ENCODE measurements around the gene SLC7A8.

SLC7A8 gene

DNA sequence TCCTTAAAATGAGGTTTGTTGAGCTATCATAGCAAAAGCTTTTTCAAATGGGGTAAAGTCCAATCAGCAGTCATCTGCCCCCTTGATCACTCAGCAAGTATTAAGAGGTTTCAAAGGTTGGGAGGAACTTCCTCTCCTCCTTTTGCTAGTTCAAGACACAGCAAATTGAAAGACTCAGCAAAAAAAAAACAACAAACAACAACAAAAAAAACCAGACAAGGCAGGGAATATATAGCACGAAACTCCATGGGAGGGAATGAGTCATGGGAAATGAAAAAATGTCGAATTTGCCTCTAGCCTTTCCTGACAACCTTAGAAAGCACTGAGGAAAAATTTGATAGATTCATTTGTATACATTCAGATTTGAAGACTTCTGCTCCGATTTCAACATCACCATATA, 1.6 kb upstream of the SLC7A8 start:
- Histone ChIP-seq H3K9ac (ENCODE audit: low read length) (no peak overlapping the region), H3K79me2 (ENCODE audit: low read length) (no peaks in the 10 kb centered on the region), H3K9me3 (ENCODE audit: insufficient read depth, low read length) (no peaks in the 10 kb centered on the region), H3K27ac (ENCODE audit: low read length) (no peak overlapping the region), H2AFZ (ENCODE audit: low read depth, low read length) (no peak overlapping the region), H3K36me3 (replicated peaks; ENCODE audit: low read depth, low read length) (no peaks in the 10 kb centered on the region), H3K4me3 (ENCODE audit: low read length) (no peak overlapping the region), H4K20me1 (ENCODE audit: insufficient read depth, low read length) (no peaks in the 10 kb centered on the region), H3K4me1 (ENCODE audit: low read length) (peaks cover 12% of the 10 kb centered on the region), H3K27me3 (ENCODE audit: low read depth, low read length) (peaks cover 37% of the 10 kb centered on the region), H3K4me2 (ENCODE audit: low read length) (no peak overlapping the region)
- TF ChIP-seq EZH2phosphoT487 (IDR thresholded peaks at IDR 0.05; ENCODE audit: low read depth), result no peak
- TF ChIP-seq, protein P1, sequence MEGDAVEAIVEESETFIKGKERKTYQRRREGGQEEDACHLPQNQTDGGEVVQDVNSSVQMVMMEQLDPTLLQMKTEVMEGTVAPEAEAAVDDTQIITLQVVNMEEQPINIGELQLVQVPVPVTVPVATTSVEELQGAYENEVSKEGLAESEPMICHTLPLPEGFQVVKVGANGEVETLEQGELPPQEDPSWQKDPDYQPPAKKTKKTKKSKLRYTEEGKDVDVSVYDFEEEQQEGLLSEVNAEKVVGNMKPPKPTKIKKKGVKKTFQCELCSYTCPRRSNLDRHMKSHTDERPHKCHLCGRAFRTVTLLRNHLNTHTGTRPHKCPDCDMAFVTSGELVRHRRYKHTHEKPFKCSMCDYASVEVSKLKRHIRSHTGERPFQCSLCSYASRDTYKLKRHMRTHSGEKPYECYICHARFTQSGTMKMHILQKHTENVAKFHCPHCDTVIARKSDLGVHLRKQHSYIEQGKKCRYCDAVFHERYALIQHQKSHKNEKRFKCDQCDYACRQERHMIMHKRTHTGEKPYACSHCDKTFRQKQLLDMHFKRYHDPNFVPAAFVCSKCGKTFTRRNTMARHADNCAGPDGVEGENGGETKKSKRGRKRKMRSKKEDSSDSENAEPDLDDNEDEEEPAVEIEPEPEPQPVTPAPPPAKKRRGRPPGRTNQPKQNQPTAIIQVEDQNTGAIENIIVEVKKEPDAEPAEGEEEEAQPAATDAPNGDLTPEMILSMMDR (IDR thresholded peaks at IDR 0.05; ENCODE audit: low read depth, low read length), result no peak

DNA sequence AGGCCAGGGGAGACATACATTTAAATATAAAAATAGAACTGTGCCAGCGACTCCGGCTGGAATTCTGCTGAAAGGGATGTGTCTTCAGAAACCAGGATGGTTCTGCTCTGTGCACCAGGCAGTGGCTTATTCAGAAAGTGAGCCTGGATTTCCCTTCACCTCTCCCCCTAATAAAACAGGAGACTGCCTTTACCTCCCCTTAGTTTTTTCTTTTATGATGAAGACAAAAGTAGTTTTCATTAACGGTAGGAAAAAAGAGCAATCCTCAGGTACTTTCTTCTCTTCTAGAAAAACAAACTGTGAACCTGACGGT, 346 bp downstream of the SLC7A8 start:
- peak overlapping the region; percentile 88 for H3K4me2 ChIP-seq (ENCODE audit: low read length)
- H3K9ac ChIP-seq (ENCODE audit: low read length), result 0 out of 2 replicates have a peak overlapping the region, but pooled peaks have one; percentile 7
- peaks cover 48% of the 10 kb centered on the region for H3K27me3 ChIP-seq (ENCODE audit: low read depth, low read length)

DNA sequence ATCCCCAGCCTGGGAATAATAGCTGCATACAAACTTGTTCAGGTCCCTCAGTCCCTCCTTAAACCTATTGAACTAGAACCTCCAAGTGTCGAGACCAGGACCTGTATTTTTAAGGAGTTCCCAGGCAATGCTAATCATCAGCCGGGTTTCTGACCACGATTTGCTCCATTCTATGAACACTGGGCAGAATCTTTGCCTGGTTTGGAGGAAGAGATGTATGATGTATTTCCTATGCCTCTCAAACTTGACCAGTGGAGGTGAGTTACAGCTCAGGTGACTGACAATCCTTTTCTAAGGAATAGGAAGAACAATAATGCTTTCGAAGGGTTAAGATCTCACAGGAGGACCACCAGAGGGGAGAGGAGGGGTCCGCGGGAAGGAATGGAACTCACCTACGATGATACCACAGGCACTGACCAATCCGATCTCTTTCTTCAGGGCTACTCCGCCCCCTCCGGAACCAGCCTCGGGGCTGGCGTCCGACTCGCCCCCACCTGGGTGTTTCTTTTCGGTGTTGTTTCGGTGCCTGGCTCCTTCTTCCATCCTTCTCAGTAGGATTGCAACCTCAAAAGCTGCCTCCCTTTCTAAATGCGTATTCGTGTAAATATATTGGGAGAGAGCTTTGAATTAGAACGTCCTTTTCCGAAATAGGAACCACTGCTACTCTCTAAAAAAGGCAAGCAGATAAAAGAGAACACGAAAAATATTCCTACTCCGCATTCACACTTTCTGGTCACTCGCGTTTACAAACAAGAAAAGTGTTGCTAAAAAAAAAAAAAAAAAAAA, 895 bp downstream of the SLC7A8 start:
- Histone ChIP-seq H3K27me3 (ENCODE audit: low read depth, low read length) (peaks cover 53% of the 10 kb centered on the region), H3K27ac (ENCODE audit: low read length) (no peak overlapping the region), H3K4me3 (ENCODE audit: low read length) (peak overlapping the region; percentile 76), H3K36me3 (replicated peaks; ENCODE audit: low read depth, low read length) (no peaks in the 10 kb centered on the region), H3K9ac (ENCODE audit: low read length) (0 out of 2 replicates have a peak overlapping the region, but pooled peaks have one; percentile 7), H2AFZ (ENCODE audit: low read depth, low read length) (0 out of 2 replicates have a peak overlapping the region, but pooled peaks have one; percentile 79), H4K20me1 (ENCODE audit: insufficient read depth, low read length) (no peaks in the 10 kb centered on the region), H3K4me2 (ENCODE audit: low read length) (peak overlapping the region; percentile 88), H3K9me3 (ENCODE audit: insufficient read depth, low read length) (no peaks in the 10 kb centered on the region), H3K4me1 (ENCODE audit: low read length) (peaks cover 12% of the 10 kb centered on the region), H3K79me2 (ENCODE audit: low read length) (no peaks in the 10 kb centered on the region)
- no peak for TF ChIP-seq EZH2phosphoT487 (IDR thresholded peaks at IDR 0.05; ENCODE audit: low read depth)
- TF ChIP-seq, protein P1 (IDR thresholded peaks at IDR 0.05; ENCODE audit: low read depth, low read length), result no peak

More for the DNA sequence above, 346 bp downstream of the SLC7A8 start:
- no peak for TF ChIP-seq EZH2phosphoT487 (IDR thresholded peaks at IDR 0.05; ENCODE audit: low read depth)
- TF ChIP-seq, protein P1 (IDR thresholded peaks at IDR 0.05; ENCODE audit: low read depth, low read length), result no peak
- Histone ChIP-seq H4K20me1 (ENCODE audit: insufficient read depth, low read length) (no peaks in the 10 kb centered on the region), H3K9me3 (ENCODE audit: insufficient read depth, low read length) (no peaks in the 10 kb centered on the region), H3K36me3 (replicated peaks; ENCODE audit: low read depth, low read length) (no peaks in the 10 kb centered on the region), H2AFZ (ENCODE audit: low read depth, low read length) (peak overlapping the region; percentile 79), H3K4me1 (ENCODE audit: low read length) (peaks cover 12% of the 10 kb centered on the region), H3K79me2 (ENCODE audit: low read length) (no peaks in the 10 kb centered on the region), H3K27ac (ENCODE audit: low read length) (no peak overlapping the region), H3K4me3 (ENCODE audit: low read length) (peak overlapping the region; percentile 76)

DNA sequence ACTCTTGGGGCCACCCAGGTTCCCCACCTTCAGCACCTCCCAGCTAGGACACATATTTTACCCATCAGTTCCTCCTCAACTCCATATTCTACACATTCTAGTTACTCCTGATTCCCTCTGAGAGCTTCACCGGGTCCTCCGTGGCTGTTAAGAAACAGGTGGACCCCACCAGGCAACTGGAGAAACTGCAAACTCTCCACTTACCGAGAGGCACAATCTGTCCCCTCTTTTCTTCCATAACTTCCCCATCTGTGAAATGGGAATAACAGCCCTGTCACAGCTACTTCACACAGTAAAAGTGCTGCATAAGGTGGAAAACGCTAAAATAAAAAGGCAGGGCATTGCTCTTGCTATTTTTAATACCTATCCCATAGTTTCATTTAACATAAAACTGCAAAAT, 1.5 kb downstream of the SLC7A8 start:
- Histone ChIP-seq H4K20me1 (ENCODE audit: insufficient read depth, low read length) (no peaks in the 10 kb centered on the region), H3K79me2 (ENCODE audit: low read length) (no peaks in the 10 kb centered on the region), H3K4me1 (ENCODE audit: low read length) (peaks cover 12% of the 10 kb centered on the region), H3K4me3 (ENCODE audit: low read length) (no peak overlapping the region), H3K4me2 (ENCODE audit: low read length) (no peak overlapping the region), H3K9me3 (ENCODE audit: insufficient read depth, low read length) (no peaks in the 10 kb centered on the region), H3K27ac (ENCODE audit: low read length) (no peak overlapping the region), H3K27me3 (ENCODE audit: low read depth, low read length) (peaks cover 59% of the 10 kb centered on the region), H3K36me3 (replicated peaks; ENCODE audit: low read depth, low read length) (no peaks in the 10 kb centered on the region), H3K9ac (ENCODE audit: low read length) (no peak overlapping the region), H2AFZ (ENCODE audit: low read depth, low read length) (no peak overlapping the region)
- TF ChIP-seq EZH2phosphoT487 (IDR thresholded peaks at IDR 0.05; ENCODE audit: low read depth), result no peak
- TF ChIP-seq, protein P1 (IDR thresholded peaks at IDR 0.05; ENCODE audit: low read depth, low read length), result no peak
